HuH-7 (cell line): ENCODE measurements around the gene SCLY.

Experiments used
- DNase-seq: peaks from one replicate; pipeline ENCODE4 v3.0.0; 2011; ENCODE audit warnings: low spot score

The SCLY gene

GRCh38 chr2:238140040-238140439 is 79.2 kb downstream of the SCLY start:
- DNase-seq: no peak

GRCh38 chr2:238140721-238141540 is 80.1 kb downstream of the SCLY start:
- DNase-seq: no peak

GRCh38 chr2:238141541-238142318 is 80.9 kb downstream of the SCLY start:
- no peak for DNase-seq

- DNase-seq: no peak
Observed at GRCh38 chr2:238142382-238143205, 81.8 kb downstream of the SCLY start.

GRCh38 chr2:238143239-238143951 is 82.6 kb downstream of the SCLY start:
- no peak for DNase-seq

GRCh38 chr2:238144262-238144661 is 83.5 kb downstream of the SCLY start:
- no peak for DNase-seq

GRCh38 chr2:238145046-238145445 is 84.2 kb downstream of the SCLY start:
- DNase-seq: no peak

- no peak for DNase-seq
Observed at GRCh38 chr2:238145851-238146250, 85.0 kb downstream of the SCLY start.

- no peak for DNase-seq
Observed at GRCh38 chr2:238146884-238147544, 86.2 kb downstream of the SCLY start.

GRCh38 chr2:238148981-238149380 is 88.2 kb downstream of the SCLY start:
- DNase-seq: no peak
